Muscle of leg (tissue), 16 donors: ENCODE results near the gene FAM43B. TPM values are rescaled to one million over a fixed set of nuclear protein-coding genes. Genes with fewer than 3 reads are reported as not detected.
"Not testable (repeated sequence)": the region's sequence is repeated elsewhere in the genome, so short reads cannot be mapped to it uniquely, and the experiment has no call there.

Experiments used
- DNase-seq: peaks from one replicate; pipeline ENCODE4 v3.0.0; 2013
- H3K27ac ChIP-seq: one replicate; pipeline ENCODE4 v1.5.1; 2013; ENCODE audit warnings: mild to moderate bottlenecking, low read length, control low read depth
- H3K27me3 ChIP-seq: one replicate; pipeline ENCODE4 v1.6.1; 2013; ENCODE audit warnings: low read length; ENCODE audit not compliant: control insufficient read depth, insufficient read depth
- H3K36me3 ChIP-seq: one replicate; pipeline ENCODE4 v1.6.1; 2013; ENCODE audit warnings: low read length; ENCODE audit not compliant: control insufficient read depth, insufficient read depth
- H3K4me1 ChIP-seq: one replicate; pipeline ENCODE4 v1.6.1; 2013; ENCODE audit warnings: low read length; ENCODE audit not compliant: control insufficient read depth, insufficient read depth
- H3K4me3 ChIP-seq: one replicate; pipeline ENCODE4 v1.5.1; 2013; ENCODE audit warnings: low read length, control low read depth
- H3K9me3 ChIP-seq: replicated peaks from 2 replicates; pipeline ENCODE4 v1.6.1; 2013; ENCODE audit warnings: low read depth, low read length; ENCODE audit not compliant: control insufficient read depth
- whole genome bisulfite sequencing: methylation state at CpG from one replicate; pipeline ENCODE4 v1.1.5; 2013; ENCODE audit warnings: missing lambda C conversion rate; ENCODE audit not compliant: insufficient coverage; 5-methylcytosine and 5-hydroxymethylcytosine counted together
- long read RNA-seq, 11 donors: transcript quantifications; one replicate each; lab custom pipeline, GENCODE V29; 2026
- polyA plus RNA-seq, 8 donors: library from polyadenylated mRNA; unstranded; fragments of 120-200 nt; gene quantifications; one replicate each; pipeline versions ENCODE4 v1.2.1 to v1.2.3, GENCODE V29; 2013; ENCODE audit warnings: inconsistent platforms in 1 of 8, low replicate concordance in 1 of 8; ENCODE audit not compliant: insufficient read length in 8 of 8, insufficient read depth in 1 of 8
- total RNA-seq: library from RNA; stranded (reverse); fragments of 120-200 nt; gene quantifications from one replicate; pipeline ENCODE4 v1.2.4, GENCODE V29; 2013

The FAM43B gene
- 1.1 TPM for total RNA-seq
- polyA plus RNA-seq = 1 to 10 TPM in 4 of 8 donors, under 1 TPM in 4; 0.48 to 2.3 (median 0.99) TPM
- long read RNA-seq, donor 1 = 0 reads
- long read RNA-seq, donor 2 = 0 reads
- long read RNA-seq, donor 3 = 0 reads
- long read RNA-seq, donor 4, partial matches to known transcripts = 0 of 1 reads
- long read RNA-seq, donor 4, other reads (novel, unspliced or antisense) = 0 of 1 reads
- long read RNA-seq, donor 5, transcript FAM43B-201 (1 exons, 2,572 nt) = major isoform, 6 of 6 reads
- long read RNA-seq, donor 5, partial matches to known transcripts = 0 of 6 reads
- long read RNA-seq, donor 5, other reads (novel, unspliced or antisense) = 0 of 6 reads
- long read RNA-seq, donor 6, partial matches to known transcripts = 0 of 1 reads
- long read RNA-seq, donor 6, other reads (novel, unspliced or antisense) = 0 of 1 reads
- long read RNA-seq, donor 7, partial matches to known transcripts = 0 of 3 reads
- long read RNA-seq, donor 7, other reads (novel, unspliced or antisense) = 0 of 3 reads
- long read RNA-seq, donor 8, partial matches to known transcripts = 0 of 1 reads
- long read RNA-seq, donor 8, other reads (novel, unspliced or antisense) = 0 of 1 reads
- long read RNA-seq, donor 9, partial matches to known transcripts = 0 of 2 reads
- long read RNA-seq, donor 9, other reads (novel, unspliced or antisense) = 0 of 2 reads
- long read RNA-seq, donor 10 = 0 reads
- long read RNA-seq, donor 11, partial matches to known transcripts = 0 of 2 reads
- long read RNA-seq, donor 11, other reads (novel, unspliced or antisense) = 0 of 2 reads

- Histone ChIP-seq H3K27me3 (peaks cover 58% of the 10 kb centered on the region), H3K36me3 (no peaks in the 10 kb centered on the region), H3K4me1 (peaks cover 17% of the 10 kb centered on the region), H3K27ac (peak within 1 kb of the TSS; percentile 69), H3K4me3 (peak within 1 kb of the TSS; percentile 49), H3K9me3 (no peaks in the 10 kb centered on the region)
- DNase-seq = peak; percentile 92
- 2% methylated on average over 34 of the region's 47 CpGs for WGBS
Observed at GRCh38 chr1:20551945-20552727, at the start of gene FAM43B. FAM43B (plus strand) TSS chr1:20552573; CDS start chr1:20552974, 401 bp downstream.

GRCh38 chr1:20505488-20505887, 46.9 kb upstream of the FAM43B start:
- Histone ChIP-seq H3K27me3 (peaks cover 3% of the 10 kb centered on the region), H3K27ac (no peak overlapping the region), H3K36me3 (peaks cover 39% of the 10 kb centered on the region), H3K4me1 (peaks cover 11% of the 10 kb centered on the region), H3K9me3 (no peaks in the 10 kb centered on the region), H3K4me3 (no peak overlapping the region)
- WGBS = no CpG with 5 or more reads among the region's 1 CpG
- DNase-seq = no peak

GRCh38 chr1:20507248-20507563, 45.2 kb upstream of the FAM43B start:
- no peak for DNase-seq
- peaks cover 11% of the 10 kb centered on the region for H3K4me1 ChIP-seq
- WGBS = 62% methylated on average over 3 of the region's 5 CpGs
- H3K27me3 ChIP-seq = peaks cover 3% of the 10 kb centered on the region
- H3K36me3 ChIP-seq = peaks cover 23% of the 10 kb centered on the region
- H3K9me3 ChIP-seq = no peaks in the 10 kb centered on the region
- peak overlapping the region; percentile 80 for H3K27ac ChIP-seq
- peak overlapping the region; percentile 82 for H3K4me3 ChIP-seq

GRCh38 chr1:20507564-20508410, 44.6 kb upstream of the FAM43B start, which contains the start of gene MUL1:
MUL1 (minus strand) TSS chr1:20508151; CDS start chr1:20508024, 127 bp downstream.
- peaks cover 3% of the 10 kb centered on the region for H3K27me3 ChIP-seq
- DNase-seq = peak; percentile 98
- peak within 1 kb of the TSS; percentile 82 for H3K4me3 ChIP-seq
- H3K36me3 ChIP-seq = peaks cover 19% of the 10 kb centered on the region
- H3K27ac ChIP-seq = peak within 1 kb of the TSS; percentile 80
- H3K9me3 ChIP-seq = no peaks in the 10 kb centered on the region
- peaks cover 11% of the 10 kb centered on the region for H3K4me1 ChIP-seq
- WGBS = under 1% methylated on average over 43 of the region's 58 CpGs

- Histone ChIP-seq H3K4me3 (peak overlapping the region; percentile 82), H3K27ac (peak overlapping the region; percentile 37), H3K27me3 (peaks cover 3% of the 10 kb centered on the region), H3K36me3 (peaks cover 19% of the 10 kb centered on the region), H3K4me1 (peaks cover 11% of the 10 kb centered on the region), H3K9me3 (no peaks in the 10 kb centered on the region)
- no peak for DNase-seq
- WGBS = no CpG with 5 or more reads among the region's 5 CpGs
Observed at GRCh38 chr1:20508411-20508771, 44.0 kb upstream of the FAM43B start.

GRCh38 chr1:20511518-20512428, 40.6 kb upstream of the FAM43B start:
- Histone ChIP-seq H3K4me3 (no peak overlapping the region), H3K27ac (no peak overlapping the region), H3K4me1 (peaks cover 5% of the 10 kb centered on the region), H3K27me3 (peaks cover 3% of the 10 kb centered on the region), H3K9me3 (no peaks in the 10 kb centered on the region), H3K36me3 (no peaks in the 10 kb centered on the region)
- WGBS = 38% methylated on average over 1 of the region's 6 CpGs
- no peak for DNase-seq

- not testable (repeated sequence) for H3K9me3 ChIP-seq, H3K27ac ChIP-seq, DNase-seq, H3K27me3 ChIP-seq, H3K36me3 ChIP-seq, H3K4me3 ChIP-seq, H3K4me1 ChIP-seq
- WGBS = 17% methylated on average over 2 of the region's 7 CpGs
Observed at GRCh38 chr1:20519609-20520262, 32.6 kb upstream of the FAM43B start.

- DNase-seq = peak; percentile 86
- Histone ChIP-seq H3K4me1 (no peaks in the 10 kb centered on the region), H3K36me3 (no peaks in the 10 kb centered on the region), H3K27ac (no peak overlapping the region), H3K9me3 (no peaks in the 10 kb centered on the region), H3K4me3 (no peak overlapping the region), H3K27me3 (peaks cover 3% of the 10 kb centered on the region)
- whole genome bisulfite sequencing = 9% methylated on average over 13 of the region's 17 CpGs
Observed at GRCh38 chr1:20521960-20522861, 30.2 kb upstream of the FAM43B start.
